ENCODE results near the gene ADCY6. TPM values are rescaled to one million over a fixed set of nuclear protein-coding genes. Genes with fewer than 3 reads are reported as not detected.

ADCY6 gene
- total RNA-seq, 1 donor from 2014 or later: 98.0 TPM

- DNase-seq (ENCODE audit: low spot score): peak; percentile 89
These were observed 26.5 kb upstream of the ADCY6 start for GRCh38 chr12:48815126-48816110.

- DNase-seq (ENCODE audit: low spot score): peak; percentile 87
These were observed 25.6 kb upstream of the ADCY6 start for GRCh38 chr12:48814262-48815125.

GRCh38 chr12:48813465-48814261 lies 24.8 kb upstream of the ADCY6 start:
- DNase-seq (ENCODE audit: low spot score): no peak

GRCh38 chr12:48812389-48812788 lies 23.5 kb upstream of the ADCY6 start:
- DNase-seq (ENCODE audit: low spot score): no peak

GRCh38 chr12:48811437-48812090 lies 22.7 kb upstream of the ADCY6 start:
- no peak for DNase-seq (ENCODE audit: low spot score)

GRCh38 chr12:48810903-48811431 lies 22.1 kb upstream of the ADCY6 start:
- no peak for DNase-seq (ENCODE audit: low spot score)

- no peak for DNase-seq (ENCODE audit: low spot score)
These were observed 19.1 kb upstream of the ADCY6 start for GRCh38 chr12:48807981-48808380.

GRCh38 chr12:48803675-48804074 lies 14.8 kb upstream of the ADCY6 start:
- DNase-seq (ENCODE audit: low spot score): no peak

- no peak for DNase-seq (ENCODE audit: low spot score)
These were observed 12.1 kb upstream of the ADCY6 start for GRCh38 chr12:48800971-48801370.

GRCh38 chr12:48800457-48800856 lies 11.6 kb upstream of the ADCY6 start:
- DNase-seq (ENCODE audit: low spot score): no peak

GRCh38 chr12:48796976-48797375 lies 8.1 kb upstream of the ADCY6 start:
- no peak for DNase-seq (ENCODE audit: low spot score)

- peak; percentile 77 for DNase-seq (ENCODE audit: low spot score)
These were observed 6.9 kb upstream of the ADCY6 start for GRCh38 chr12:48795550-48796455.

GRCh38 chr12:48794870-48795269 lies 6.0 kb upstream of the ADCY6 start:
- no peak for DNase-seq (ENCODE audit: low spot score)

GRCh38 chr12:48793696-48794095 lies 4.8 kb upstream of the ADCY6 start:
- no peak for DNase-seq (ENCODE audit: low spot score)

- no peak for DNase-seq (ENCODE audit: low spot score)
These were observed 1.0 kb upstream of the ADCY6 start for GRCh38 chr12:48789858-48790326.

GRCh38 chr12:48788524-48788853 lies 400 bp downstream of the ADCY6 start:
- no peak for DNase-seq (ENCODE audit: low spot score)

GRCh38 chr12:48787791-48788523 lies 932 bp downstream of the ADCY6 start:
- DNase-seq (ENCODE audit: low spot score): no peak

GRCh38 chr12:48786591-48787544 lies 2.0 kb downstream of the ADCY6 start:
- DNase-seq (ENCODE audit: low spot score): no peak

All from ureter (tissue), 1 donor.